Myocyte (in vitro differentiated cells): ENCODE data around the gene SSTR1. TPM values are rescaled to one million over a fixed set of nuclear protein-coding genes. Genes with fewer than 3 reads are reported as not detected.
A peak's percentile ranks its signal among the peaks of the same experiment; 100 is the strongest.

Experiments used
- DNase-seq: peaks from one replicate; pipeline ENCODE4 v3.0.0-alpha.2; 2012; ENCODE audit warnings: low read depth
- total RNA-seq: library from RNA; depleted of rRNA; stranded (reverse); fragments of >200 nt; gene quantifications from 2 replicates; pipeline ENCODE4 v1.2.3, GENCODE V29; 2014

SSTR1 gene
- total RNA-seq, 1 donor from 2014 or later, result 0.32 TPM

- DNase-seq, result no peak
Observed at GRCh38 chr14:38202444-38203191, 5.1 kb upstream of the SSTR1 start.

- DNase-seq, result no peak
Observed at GRCh38 chr14:38203929-38204718, 3.6 kb upstream of the SSTR1 start.

- DNase-seq, result no peak
Observed at GRCh38 chr14:38204719-38205115, 3.0 kb upstream of the SSTR1 start.

- no peak for DNase-seq
Observed at GRCh38 chr14:38205119-38205813, 2.4 kb upstream of the SSTR1 start.

- no peak for DNase-seq
Observed at GRCh38 chr14:38205949-38206665, 1.6 kb upstream of the SSTR1 start.

GRCh38 chr14:38206689-38207376 lies 871 bp upstream of the SSTR1 start:
- no peak for DNase-seq

- no peak for DNase-seq
Observed at GRCh38 chr14:38207377-38207735, 348 bp upstream of the SSTR1 start.

- DNase-seq, result peak; percentile 69
Observed at GRCh38 chr14:38208618-38209562, 1.2 kb downstream of the SSTR1 start.

GRCh38 chr14:38209572-38210557 lies 2.2 kb downstream of the SSTR1 start:
- peak; percentile 83 for DNase-seq

- peak; percentile 61 for DNase-seq
Observed at GRCh38 chr14:38210587-38211216, 3.0 kb downstream of the SSTR1 start.

GRCh38 chr14:38211255-38211735 lies 3.6 kb downstream of the SSTR1 start:
- no peak for DNase-seq

- DNase-seq, result no peak
Observed at GRCh38 chr14:38212111-38212510, 4.4 kb downstream of the SSTR1 start.

- DNase-seq, result peak; percentile 33
Observed at GRCh38 chr14:38213001-38213400, 5.3 kb downstream of the SSTR1 start.

- no peak for DNase-seq
Observed at GRCh38 chr14:38217553-38217952, 9.8 kb downstream of the SSTR1 start.

- no peak for DNase-seq
Observed at GRCh38 chr14:38221077-38221476, 13.4 kb downstream of the SSTR1 start.

GRCh38 chr14:38224338-38224737 lies 16.6 kb downstream of the SSTR1 start:
- no peak for DNase-seq

- no peak for DNase-seq
Observed at GRCh38 chr14:38225946-38226345, 18.2 kb downstream of the SSTR1 start.

- DNase-seq, result peak; percentile 33
Observed at GRCh38 chr14:38226366-38226765, 18.7 kb downstream of the SSTR1 start.
